Thoracic aorta (tissue), 2 donors: ENCODE data around the gene EHMT1. TPM values are rescaled to one million over a fixed set of nuclear protein-coding genes. Genes with fewer than 3 reads are reported as not detected.
"Not testable (repeated sequence)": the region's sequence is repeated elsewhere in the genome, so short reads cannot be mapped to it uniquely, and the experiment has no call there.

Source experiments
- ATAC-seq: fragments of 150-250 bp; one replicate; pipeline ENCODE4 v1.8.0; 2017; ENCODE audit warnings: low read depth; ENCODE audit not compliant: insufficient number of reproducible peaks, low FRiP score
- DNase-seq: peaks from one replicate; pipeline ENCODE4 v3.0.0-alpha.2; 2020; ENCODE audit warnings: low spot score
- H3K27ac ChIP-seq, 2 donors: fragments of 200-600 bp; sonication (generic); 1 replicate in 1 of 2; 2 replicates in 1 of 2; pipeline ENCODE4 v1.5.1; 2016; ENCODE audit warnings: mild to moderate bottlenecking in 2 of 2, moderate library complexity in 2 of 2
- H3K27me3 ChIP-seq: fragments of 200-600 bp; sonication (generic); replicated peaks from 2 replicates; pipeline ENCODE4 v1.6.0; 2016; ENCODE audit warnings: mild to moderate bottlenecking; ENCODE audit not compliant: insufficient read depth
- H3K36me3 ChIP-seq: fragments of 200-600 bp; sonication (generic); one replicate; pipeline ENCODE4 v1.5.1; 2016
- H3K4me1 ChIP-seq, 2 donors: fragments of 200-600 bp; sonication (generic); 1 replicate in 1 of 2; 2 replicates in 1 of 2; pipeline versions ENCODE4 v1.5.1 to v1.6.0; 2016; ENCODE audit warnings: low read depth in 2 of 2, mild to moderate bottlenecking in 1 of 2; ENCODE audit not compliant: control insufficient read depth in 1 of 2
- H3K4me3 ChIP-seq: fragments of 200-600 bp; sonication (generic); 2 replicates; pipeline ENCODE4 v1.5.1; 2016; ENCODE audit warnings: mild to moderate bottlenecking
- H3K9me3 ChIP-seq: fragments of 200-600 bp; sonication (generic); 2 replicates; pipeline ENCODE4 v1.5.1; 2016
- CTCF ChIP-seq: fragments of 200-600 bp; sonication (generic); IDR thresholded peaks from one replicate; pipeline ENCODE4 v1.5.1; 2019; ENCODE audit warnings: antibody characterized with exemption
- total RNA-seq, 2 donors: library from RNA; depleted of rRNA; stranded (reverse); fragments of >200 nt; gene quantifications; one replicate each; pipeline versions ENCODE4 v1.1.0 to v1.2.3, GENCODE V29; 2016

Gene EHMT1
- total RNA-seq, 2 donors from 2014 or later = 67.6 to 150 TPM

- Histone ChIP-seq H3K36me3 (no peaks in the 10 kb centered on the region), H3K4me1 (peaks cover 0 to 6% of the 10 kb centered on the region in 2 donors), H3K27me3 (no peaks in the 10 kb centered on the region), H3K4me3 (no peak overlapping the region), H3K27ac (no peak overlapping the region), H3K9me3 (no peaks in the 10 kb centered on the region)
- no peak for TF ChIP-seq CTCF
- DNase-seq (no peak), ATAC-seq (no peak)
These were observed 263.0 kb downstream of the EHMT1 start for GRCh38 chr9:137881591-137882505.

- ATAC-seq = no peak
- DNase-seq = no peak
- TF ChIP-seq CTCF = no peak
- no peak overlapping the region for H3K4me3 ChIP-seq
- H3K4me1 ChIP-seq = peaks cover 0 to 6% of the 10 kb centered on the region in 2 donors
- no peaks in the 10 kb centered on the region for H3K27me3 ChIP-seq
- no peak overlapping the region for H3K27ac ChIP-seq
- no peaks in the 10 kb centered on the region for H3K9me3 ChIP-seq
- H3K36me3 ChIP-seq = no peaks in the 10 kb centered on the region
These were observed 263.7 kb downstream of the EHMT1 start for GRCh38 chr9:137882506-137882821.

GRCh38 chr9:137883977-137884376, 265.2 kb downstream of the EHMT1 start:
- ATAC-seq, H3K9me3 ChIP-seq: not testable (repeated sequence)

GRCh38 chr9:137884547-137884946, 265.7 kb downstream of the EHMT1 start:
- not testable (repeated sequence) for H3K27me3 ChIP-seq, ATAC-seq, H3K27ac ChIP-seq, H3K9me3 ChIP-seq, DNase-seq, H3K4me1 ChIP-seq, H3K36me3 ChIP-seq, H3K4me3 ChIP-seq

More at GRCh38 chr9:137883977-137884376, 265.2 kb downstream of the EHMT1 start:
- DNase-seq, H3K4me1 ChIP-seq, H3K27me3 ChIP-seq, H3K36me3 ChIP-seq, H3K27ac ChIP-seq, H3K4me3 ChIP-seq: not testable (repeated sequence)

- not testable (repeated sequence) for ATAC-seq, DNase-seq, H3K9me3 ChIP-seq, H3K4me3 ChIP-seq, H3K27ac ChIP-seq, H3K36me3 ChIP-seq, H3K4me1 ChIP-seq, H3K27me3 ChIP-seq
These were observed 266.3 kb downstream of the EHMT1 start for GRCh38 chr9:137885121-137885520.

Other genes starting within 250 kb of the EHMT1 start
- gene EXD3, start 195.8 kb upstream of the EHMT1 start, total RNA-seq = 10 to 100 TPM; 22.7 to 29.4 TPM
- 1 to 10 TPM; 3.5 to 9.6 TPM for gene NOXA1, start 195.6 kb upstream of the EHMT1 start, total RNA-seq
- not detected for gene ENTPD8, start 177.6 kb upstream of the EHMT1 start, total RNA-seq
- gene NSMF, start 159.7 kb upstream of the EHMT1 start, total RNA-seq = 100 to 1,000 TPM; 168 to 251 TPM
- 10 to 100 TPM; 12.7 to 21.4 TPM for gene PNPLA7, start 68.6 kb upstream of the EHMT1 start, total RNA-seq
- gene MRPL41, start 67.1 kb upstream of the EHMT1 start, total RNA-seq = 10 to 100 TPM; 23.5 to 54.3 TPM
- gene DPH7, start 40.1 kb upstream of the EHMT1 start, total RNA-seq = 10 to 100 TPM; 36.8 to 43.7 TPM
- 10 to 100 TPM; 10.8 to 14.1 TPM for gene ZMYND19, start 28.5 kb upstream of the EHMT1 start, total RNA-seq
- 10 to 100 TPM; 40.5 to 56.4 TPM for gene ARRDC1, start 13.3 kb upstream of the EHMT1 start, total RNA-seq